HepG2 (cell line): Measurements from ENCODE around the gene TDRD6. TPM values are rescaled to one million over a fixed set of nuclear protein-coding genes. Genes with fewer than 3 reads are reported as not detected.

ENCODE experiments used
- ARHGAP35 ChIP-seq: sonication (generic); formaldehyde crosslinking; IDR thresholded peaks from 2 replicates; pipeline ENCODE4 v1.9.0; 2022; ENCODE audit warnings: mild to moderate bottlenecking, inconsistent platforms, moderate library complexity, missing genetic modification reagents, borderline replicate concordance
- CBX5 ChIP-seq: sonication (generic); formaldehyde crosslinking; IDR thresholded peaks from 2 replicates; pipeline ENCODE4 v1.4.0; 2020; ENCODE audit warnings: missing genetic modification reagents, borderline replicate concordance
- CHD2 ChIP-seq: IDR thresholded peaks from 2 replicates; pipeline ENCODE4 v1.6.1; 2011; ENCODE audit warnings: low read depth, low read length, improper control_type of control experiment
- FOSL2 ChIP-seq: sonication (generic); formaldehyde crosslinking; IDR thresholded peaks from 2 replicates; pipeline ENCODE4 v1.4.0; 2020; ENCODE audit warnings: missing genetic modification reagents
- GABPB1 ChIP-seq: IDR thresholded peaks from 2 replicates; pipeline ENCODE4 v1.6.1; 2016; ENCODE audit warnings: mild to moderate bottlenecking, missing genetic modification reagents, moderate library complexity, missing compliant biosample characterization
- HMG20B ChIP-seq: conservative IDR thresholded peaks from 2 replicates; pipeline ENCODE4 v1.6.1; 2016; ENCODE audit warnings: missing genetic modification reagents, missing compliant biosample characterization
- HNRNPH1 ChIP-seq: fragments of 200-400 bp; formaldehyde crosslinking; optimal IDR thresholded peaks from 2 replicates; pipeline ENCODE3; 2017; ENCODE audit warnings: mild to moderate bottlenecking, low read depth, low read length
- KAT8 ChIP-seq: IDR thresholded peaks from 2 replicates; pipeline ENCODE4 v1.6.1; 2016; ENCODE audit warnings: missing genetic modification reagents, missing compliant biosample characterization
- POLR2A ChIP-seq, 2 experiments: IDR thresholded peaks; 2 replicates each; pipeline ENCODE4 v1.6.1; 2011; ENCODE audit warnings: low read depth in 2 of 2, low read length in 2 of 2, mild to moderate bottlenecking in 1 of 2, moderate library complexity in 1 of 2; ENCODE audit not compliant: insufficient read depth in 1 of 2
- PPARG ChIP-seq: conservative IDR thresholded peaks from 2 replicates; pipeline ENCODE4 v1.6.1; 2016; ENCODE audit warnings: missing biosample characterization, missing genetic modification reagents
- RBFOX2 ChIP-seq: fragments of 200-400 bp; formaldehyde crosslinking; IDR thresholded peaks from 2 replicates; pipeline ENCODE4 v1.6.1; 2017; ENCODE audit warnings: low read depth, mild to moderate bottlenecking, low read length
- SNRNP70 ChIP-seq: fragments of 200-400 bp; formaldehyde crosslinking; IDR thresholded peaks from 2 replicates; pipeline ENCODE4 v1.6.1; 2017; ENCODE audit warnings: mild to moderate bottlenecking, low read depth, low read length, moderate library complexity
- SP1 ChIP-seq, 2 experiments: fragments of 450-650 bp in 1 of 2; sonication (generic) in 1 of 2; formaldehyde crosslinking in 1 of 2; IDR thresholded peaks; 2 replicates each; pipeline versions ENCODE4 v1.4.0 to v1.6.1; 2016 to 2020; ENCODE audit warnings: missing genetic modification reagents in 1 of 2
- TOE1 ChIP-seq: sonication (generic); formaldehyde crosslinking; IDR thresholded peaks from 2 replicates; pipeline ENCODE4 v1.4.0; 2020; ENCODE audit warnings: mild to moderate bottlenecking, missing genetic modification reagents
- YEATS4 ChIP-seq: sonication (generic); formaldehyde crosslinking; IDR thresholded peaks from 2 replicates; pipeline ENCODE4 v1.4.0; 2020; ENCODE audit warnings: missing genetic modification reagents, borderline replicate concordance
- ZFY ChIP-seq: sonication (generic); formaldehyde crosslinking; IDR thresholded peaks from 2 replicates; pipeline ENCODE4 v1.4.0; 2020; ENCODE audit warnings: missing genetic modification reagents
- ZMYM2 ChIP-seq: sonication (generic); formaldehyde crosslinking; IDR thresholded peaks from 2 replicates; pipeline ENCODE4 v1.8.0; 2022; ENCODE audit warnings: mild to moderate bottlenecking, missing genetic modification reagents
- ZNF160 ChIP-seq: sonication (generic); formaldehyde crosslinking; IDR thresholded peaks from 2 replicates; pipeline ENCODE4 v1.8.0; 2022; ENCODE audit warnings: mild to moderate bottlenecking, inconsistent platforms, missing genetic modification reagents
- ZNF367 ChIP-seq: sonication (generic); formaldehyde crosslinking; IDR thresholded peaks from 2 replicates; pipeline ENCODE4 v1.4.0; 2020; ENCODE audit warnings: missing genetic modification reagents, borderline replicate concordance
- ZNF572 ChIP-seq: sonication (generic); formaldehyde crosslinking; IDR thresholded peaks from 2 replicates; pipeline ENCODE4 v1.5.1; 2020; ENCODE audit warnings: mild to moderate bottlenecking, missing genetic modification reagents
- ZNF768 ChIP-seq: sonication (generic); formaldehyde crosslinking; IDR thresholded peaks from 2 replicates; pipeline ENCODE4 v1.4.0; 2020; ENCODE audit warnings: missing genetic modification reagents
- ZNF781 ChIP-seq: sonication (generic); formaldehyde crosslinking; IDR thresholded peaks from 2 replicates; pipeline ENCODE4 v1.5.1; 2020; ENCODE audit warnings: borderline replicate concordance, mild to moderate bottlenecking, missing genetic modification reagents; ENCODE audit errors: not compliant biosample characterization
- polyA plus RNA-seq, 8 experiments: library from polyadenylated mRNA; depleted of rRNA in 3 of 8; stranded (reverse) in 7 of 8; unstranded in 1 of 8; fragments of >200 nt; fragmentation: Illumina TruSeq in 4 of 8; extraction: Trizol in 4 of 8; gene quantifications; 2 replicates each; pipeline versions ENCODE4 v1.2.1 to v1.2.3, GENCODE V29; 2011 to 2016; ENCODE audit warnings: low read depth in 4 of 8, missing spikeins in 1 of 8, mixed read lengths in 1 of 8; ENCODE audit not compliant: insufficient read depth in 1 of 8
- total RNA-seq, 5 experiments: library from RNA; depleted of rRNA; stranded (reverse); fragments of >200 nt; fragmentation: Illumina TruSeq; extraction: Trizol; gene quantifications; 2 replicates each; pipeline ENCODE4 v1.2.3, GENCODE V29; 2016; ENCODE audit warnings: low read depth in 1 of 5
- TF ChIP-seq, protein P1 (sequence below): sonication (generic); formaldehyde crosslinking; IDR thresholded peaks from 2 replicates; pipeline ENCODE4 v1.8.0; 2022; ENCODE audit warnings: missing genetic modification reagents, mild to moderate bottlenecking, inconsistent platforms, borderline replicate concordance
- TF ChIP-seq, protein P2 (sequence below): conservative IDR thresholded peaks from 2 replicates; pipeline ENCODE4 v1.6.1; 2018; ENCODE audit warnings: missing genetic modification reagents
- TF ChIP-seq, protein P3 (sequence below): IDR thresholded peaks from 2 replicates; pipeline ENCODE4 v1.6.1; 2016; ENCODE audit warnings: low read depth, borderline replicate concordance
- TF ChIP-seq, protein P4 (sequence below): sonication (generic); formaldehyde crosslinking; IDR thresholded peaks from 2 replicates; pipeline ENCODE4 v1.4.0; 2020; ENCODE audit warnings: mild to moderate bottlenecking, missing genetic modification reagents
- TF ChIP-seq, protein P5 (sequence below): sonication (generic); formaldehyde crosslinking; IDR thresholded peaks from 2 replicates; pipeline ENCODE4 v1.5.1; 2020; ENCODE audit warnings: missing genetic modification reagents, mild to moderate bottlenecking, borderline replicate concordance

The TDRD6 gene
- total and polyA plus RNA-seq, 2 of the 13 experiments (the other 11 are each of a cell fraction or from before 2014, with no cell fraction given) = not detected

DNA sequence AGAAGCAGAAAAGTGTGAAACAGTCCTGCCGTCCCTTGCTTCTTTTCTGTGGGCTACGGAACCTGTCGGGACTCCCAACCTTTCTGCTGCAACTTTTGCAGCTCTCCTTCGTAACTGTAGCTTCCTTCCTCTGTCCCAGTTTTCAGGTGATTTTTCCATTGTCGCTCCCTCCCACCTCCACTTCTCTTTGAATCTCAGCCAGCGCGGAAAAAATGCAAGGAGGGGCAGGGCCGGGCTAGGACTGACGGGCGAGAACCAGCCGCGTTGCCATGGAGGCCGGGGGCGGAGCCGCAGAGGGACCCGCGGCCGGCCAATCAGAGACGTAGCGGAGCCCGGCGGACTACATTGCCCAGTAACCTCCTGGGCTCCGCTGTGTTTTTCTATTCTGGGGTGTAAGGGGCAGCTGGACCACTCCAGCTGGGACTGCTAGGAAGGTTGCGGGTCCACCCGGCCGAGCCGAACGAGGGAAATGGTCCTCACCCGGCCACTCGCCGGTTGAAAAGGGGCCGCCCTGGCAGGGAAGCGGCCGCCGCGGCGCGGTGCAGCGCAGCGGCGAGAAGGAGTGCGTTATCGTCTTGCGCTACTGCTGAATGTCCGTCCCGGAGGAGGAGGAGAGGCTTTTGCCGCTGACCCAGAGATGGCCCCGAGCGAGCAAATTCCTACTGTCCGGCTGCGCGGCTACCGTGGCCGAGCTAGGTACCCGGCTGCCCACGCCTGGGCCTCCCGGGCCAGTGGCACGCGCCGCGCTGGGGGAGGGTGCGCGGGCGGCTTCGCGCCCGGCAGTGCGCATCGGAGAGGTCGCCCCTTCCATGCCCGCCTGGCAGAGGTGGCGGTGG, 34.9 kb upstream of the TDRD6 start, which contains the start of the genes CYP39A1 and SLC25A27 (continued):
- TF ChIP-seq CHD2 = no peak
- TF ChIP-seq, protein P1, sequence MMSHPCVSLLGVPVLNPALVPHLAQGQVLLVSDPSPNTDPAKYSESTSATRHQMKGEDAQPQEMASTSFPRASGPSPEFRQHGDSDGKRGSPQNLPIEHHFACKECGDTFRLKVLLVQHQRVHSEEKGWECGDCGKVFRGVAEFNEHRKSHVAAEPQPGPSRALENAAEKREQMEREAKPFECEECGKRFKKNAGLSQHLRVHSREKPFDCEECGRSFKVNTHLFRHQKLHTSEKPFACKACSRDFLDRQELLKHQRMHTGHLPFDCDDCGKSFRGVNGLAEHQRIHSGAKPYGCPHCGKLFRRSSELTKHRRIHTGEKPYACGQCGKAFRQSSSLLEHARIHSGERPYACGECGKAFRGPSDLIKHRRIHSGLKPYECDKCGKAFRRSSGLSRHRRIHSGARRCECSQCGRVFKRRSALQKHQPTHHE (CRISPR knock-in tag) = no peak
- TF ChIP-seq, protein P2, sequence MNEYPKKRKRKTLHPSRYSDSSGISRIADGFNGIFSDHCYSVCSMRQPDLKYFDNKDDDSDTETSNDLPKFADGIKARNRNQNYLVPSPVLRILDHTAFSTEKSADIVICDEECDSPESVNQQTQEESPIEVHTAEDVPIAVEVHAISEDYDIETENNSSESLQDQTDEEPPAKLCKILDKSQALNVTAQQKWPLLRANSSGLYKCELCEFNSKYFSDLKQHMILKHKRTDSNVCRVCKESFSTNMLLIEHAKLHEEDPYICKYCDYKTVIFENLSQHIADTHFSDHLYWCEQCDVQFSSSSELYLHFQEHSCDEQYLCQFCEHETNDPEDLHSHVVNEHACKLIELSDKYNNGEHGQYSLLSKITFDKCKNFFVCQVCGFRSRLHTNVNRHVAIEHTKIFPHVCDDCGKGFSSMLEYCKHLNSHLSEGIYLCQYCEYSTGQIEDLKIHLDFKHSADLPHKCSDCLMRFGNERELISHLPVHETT (CRISPR knock-in tag) = no peak
- TF ChIP-seq SNRNP70 = no peak
- TF ChIP-seq HNRNPH1 = no peak
- no peak for TF ChIP-seq ZNF572 (CRISPR knock-in tag)
- TF ChIP-seq, protein P3, sequence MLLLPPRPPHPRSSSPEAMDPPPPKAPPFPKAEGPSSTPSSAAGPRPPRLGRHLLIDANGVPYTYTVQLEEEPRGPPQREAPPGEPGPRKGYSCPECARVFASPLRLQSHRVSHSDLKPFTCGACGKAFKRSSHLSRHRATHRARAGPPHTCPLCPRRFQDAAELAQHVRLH (CRISPR knock-in tag) = no peak; the same call in 1 of the 2 replicates
- TF ChIP-seq ZNF768 (CRISPR knock-in tag) = peak; percentile 67; the same call in 1 of the 2 replicates
- TF ChIP-seq GABPB1 (CRISPR knock-in tag) = peak; percentile 82
- no peak for TF ChIP-seq ARHGAP35 (CRISPR knock-in tag)
- TF ChIP-seq, protein P4, sequence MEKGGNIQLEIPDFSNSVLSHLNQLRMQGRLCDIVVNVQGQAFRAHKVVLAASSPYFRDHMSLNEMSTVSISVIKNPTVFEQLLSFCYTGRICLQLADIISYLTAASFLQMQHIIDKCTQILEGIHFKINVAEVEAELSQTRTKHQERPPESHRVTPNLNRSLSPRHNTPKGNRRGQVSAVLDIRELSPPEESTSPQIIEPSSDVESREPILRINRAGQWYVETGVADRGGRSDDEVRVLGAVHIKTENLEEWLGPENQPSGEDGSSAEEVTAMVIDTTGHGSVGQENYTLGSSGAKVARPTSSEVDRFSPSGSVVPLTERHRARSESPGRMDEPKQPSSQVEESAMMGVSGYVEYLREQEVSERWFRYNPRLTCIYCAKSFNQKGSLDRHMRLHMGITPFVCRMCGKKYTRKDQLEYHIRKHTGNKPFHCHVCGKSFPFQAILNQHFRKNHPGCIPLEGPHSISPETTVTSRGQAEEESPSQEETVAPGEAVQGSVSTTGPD = no peak
- TF ChIP-seq KAT8 (CRISPR knock-in tag) = peak; percentile 29; the same call in 1 of the 2 replicates
- TF ChIP-seq, protein P5, sequence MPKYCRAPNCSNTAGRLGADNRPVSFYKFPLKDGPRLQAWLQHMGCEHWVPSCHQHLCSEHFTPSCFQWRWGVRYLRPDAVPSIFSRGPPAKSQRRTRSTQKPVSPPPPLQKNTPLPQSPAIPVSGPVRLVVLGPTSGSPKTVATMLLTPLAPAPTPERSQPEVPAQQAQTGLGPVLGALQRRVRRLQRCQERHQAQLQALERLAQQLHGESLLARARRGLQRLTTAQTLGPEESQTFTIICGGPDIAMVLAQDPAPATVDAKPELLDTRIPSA = no peak
- TF ChIP-seq ZNF781 (CRISPR knock-in tag) = no peak
- no peak for TF ChIP-seq ZNF160 (CRISPR knock-in tag)
- no peak for TF ChIP-seq ZNF367
- no peak for TF ChIP-seq POLR2A (IDR thresholded peaks at IDR 0.05; ENCODE audit: insufficient read depth in 1 of 2, low read depth in 2 of 2, low read length in 2 of 2)
- no peak for TF ChIP-seq FOSL2 (CRISPR knock-in tag)
- TF ChIP-seq SP1 (IDR thresholded peaks at IDR 0.05) = no peak
- 0 out of 2 replicates have a peak, but pooled peaks have one; percentile 47 for TF ChIP-seq SP1 (CRISPR knock-in tag; IDR thresholded peaks at IDR 0.05)
- TF ChIP-seq TOE1 (CRISPR knock-in tag) = no peak
- no peak for TF ChIP-seq HMG20B (CRISPR knock-in tag)
- TF ChIP-seq PPARG (CRISPR knock-in tag) = no peak
- no peak for TF ChIP-seq ZMYM2
- TF ChIP-seq CBX5 (CRISPR knock-in tag) = no peak
- no peak for TF ChIP-seq YEATS4
- no peak for TF ChIP-seq RBFOX2
- TF ChIP-seq ZFY (CRISPR knock-in tag) = peak; percentile 60
